Right renal pelvis (tissue), 4 donors: ENCODE data around the gene NBEA. TPM values are rescaled to one million over a fixed set of nuclear protein-coding genes. Genes with fewer than 3 reads are reported as not detected.

Experiments
- DNase-seq, 4 donors: peaks; one replicate each; pipeline ENCODE4 v3.0.0-alpha.2; 2013; ENCODE audit warnings: low read depth in 4 of 4, low spot score in 3 of 4, missing footprints in 1 of 4
- polyA plus RNA-seq, 4 donors: library from polyadenylated mRNA; unstranded; fragments of 120-200 nt; gene quantifications; one replicate each; pipeline ENCODE4 v1.2.1, GENCODE V29; 2013; ENCODE audit not compliant: insufficient read length in 4 of 4

NBEA gene
- polyA plus RNA-seq, 4 donors, result 15.6 to 19.9 (median 18.3) TPM

- no peak for DNase-seq
These were observed 774.7 kb downstream of the NBEA start for GRCh38 chr13:35716729-35717128.

DNA sequence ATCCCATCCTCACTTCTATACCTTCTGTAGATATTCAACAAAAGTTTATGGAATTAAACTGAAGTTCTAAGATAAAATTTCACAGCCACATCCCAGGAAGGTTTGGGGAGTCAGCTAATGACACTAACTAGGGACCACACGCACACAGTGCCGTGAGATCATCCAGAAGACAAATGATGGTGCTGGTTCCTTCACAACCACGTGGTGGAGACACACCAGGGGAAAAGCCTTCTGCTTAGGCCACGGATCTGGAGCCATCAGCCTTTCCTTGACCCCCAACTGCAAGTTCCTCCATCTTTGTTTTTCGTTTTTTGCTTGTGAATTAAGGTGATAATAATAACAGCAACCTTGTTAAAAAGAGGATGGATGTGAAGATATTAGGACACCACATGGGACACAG is 776.0 kb downstream of the NBEA start:
- DNase-seq, result no peak

DNA sequence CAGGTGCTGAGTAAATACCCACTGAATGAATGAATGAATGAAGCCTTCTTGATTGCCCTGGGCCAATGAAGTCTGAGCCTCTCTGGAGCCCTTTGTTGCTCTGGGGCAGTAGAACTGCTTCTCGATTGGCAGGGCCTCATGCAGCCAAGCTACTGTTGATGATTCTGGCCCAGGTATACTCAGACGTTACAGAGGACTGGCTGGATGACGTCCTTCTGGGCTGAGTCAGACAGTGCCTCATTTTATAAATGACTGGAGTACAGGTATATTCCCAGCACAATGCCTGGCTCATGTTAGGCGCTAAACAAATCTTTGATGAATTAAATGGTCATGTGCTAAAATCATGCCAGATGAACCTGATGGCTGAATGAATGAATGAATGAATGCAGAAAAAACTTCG is 778.2 kb downstream of the NBEA start:
- no peak for DNase-seq

GRCh38 chr13:35720690-35721554 is 778.9 kb downstream of the NBEA start:
- peak in 3 of 4 donors; percentile 20 to 57 (median 40) for DNase-seq
